ENCODE data around the gene ATAT1.

GRCh38 chr6:30684386-30685156, 57.9 kb downstream of the ATAT1 start:
- TF ChIP-seq CTCF (IDR thresholded peaks at IDR 0.05; ENCODE audit: low read depth, low read length) (no peak), EZH2phosphoT487 (IDR thresholded peaks at IDR 0.05; ENCODE audit: low read depth) (no peak)

All from OCI-LY3 (cell line).